Ishikawa (cell line): Measurements from ENCODE around the gene ZDHHC19.

ENCODE experiments used
- CEBPB ChIP-seq: IDR thresholded peaks from 2 replicates; pipeline ENCODE4 v1.6.1; 2012
- CREB1 ChIP-seq: IDR thresholded peaks from 2 replicates; pipeline ENCODE4 v1.6.1; 2012; ENCODE audit warnings: low read depth
- EGR1 ChIP-seq: IDR thresholded peaks from 2 replicates; pipeline ENCODE4 v1.6.1; 2012
- EP300 ChIP-seq: IDR thresholded peaks from 2 replicates; pipeline ENCODE4 v1.6.1; 2012; ENCODE audit warnings: borderline replicate concordance
- FOXM1 ChIP-seq: IDR thresholded peaks from 2 replicates; pipeline ENCODE4 v1.6.1; 2012; ENCODE audit warnings: low read depth, borderline replicate concordance
- MAX ChIP-seq: IDR thresholded peaks from 2 replicates; pipeline ENCODE4 v1.6.1; 2012
- NFIC ChIP-seq: IDR thresholded peaks from 2 replicates; pipeline ENCODE4 v1.6.1; 2012
- RAD21 ChIP-seq: IDR thresholded peaks from 2 replicates; pipeline ENCODE4 v1.6.1; 2012; ENCODE audit warnings: low read depth
- REST ChIP-seq: IDR thresholded peaks from 2 replicates; pipeline ENCODE4 v1.6.1; 2012; ENCODE audit warnings: low read depth, mild to moderate bottlenecking
- TAF1 ChIP-seq: IDR thresholded peaks from 2 replicates; pipeline ENCODE4 v1.6.1; 2012; ENCODE audit warnings: low read depth, mild to moderate bottlenecking
- TCF12 ChIP-seq: IDR thresholded peaks from 2 replicates; pipeline ENCODE4 v1.6.1; 2012; ENCODE audit warnings: low read depth
- TEAD4 ChIP-seq: IDR thresholded peaks from 2 replicates; pipeline ENCODE4 v1.6.1; 2012
- USF1 ChIP-seq: IDR thresholded peaks from 2 replicates; pipeline ENCODE4 v1.6.1; 2012
- YY1 ChIP-seq: IDR thresholded peaks from 2 replicates; pipeline ENCODE4 v1.6.1; 2012; ENCODE audit warnings: low read depth
- ZBTB7A ChIP-seq: IDR thresholded peaks from 2 replicates; pipeline ENCODE4 v1.6.1; 2012; ENCODE audit warnings: low read depth

ZDHHC19 gene

GRCh38 chr3:196210673-196211556 lies at the start of gene ZDHHC19:
Gene ZDHHC19, minus strand, starts transcription at chr3:196211400. Its CDS starts 85 bp downstream, at chr3:196211315.
- TF ChIP-seq ZBTB7A (no peak), YY1 (no peak), EP300 (no peak), FOXM1 (no peak), MAX (no peak), RAD21 (no peak), TAF1 (no peak), USF1 (no peak), CEBPB (no peak), REST (no peak), CREB1 (no peak), NFIC (no peak), TEAD4 (no peak), EGR1 (no peak), TCF12 (no peak)

GRCh38 chr3:196260784-196261183 lies 49.6 kb upstream of the ZDHHC19 start:
- TF ChIP-seq TAF1 (no peak), CREB1 (no peak), TCF12 (no peak), NFIC (no peak), FOXM1 (no peak), RAD21 (no peak), EGR1 (no peak), EP300 (no peak), CEBPB (no peak), ZBTB7A (no peak), REST (no peak), MAX (no peak), USF1 (no peak), YY1 (no peak), TEAD4 (no peak)

GRCh38 chr3:196255776-196256175 lies 44.6 kb upstream of the ZDHHC19 start:
- TF ChIP-seq REST (no peak), ZBTB7A (no peak), EP300 (no peak), TAF1 (no peak), RAD21 (no peak), TEAD4 (no peak), MAX (no peak), TCF12 (no peak), FOXM1 (no peak), CEBPB (no peak), CREB1 (no peak), USF1 (no peak), NFIC (no peak), EGR1 (no peak), YY1 (no peak)
